Tracheal epithelial cell (primary cell): ENCODE data around the gene MYO9B. TPM values are rescaled to one million over a fixed set of nuclear protein-coding genes. Genes with fewer than 3 reads are reported as not detected.

Experiments
- total RNA-seq: library from RNA; depleted of rRNA; stranded (reverse); fragments of >200 nt; gene quantifications from 2 replicates; pipeline ENCODE4 v1.2.1, GENCODE V29; 2014

MYO9B gene
- total RNA-seq: 16.8 and 40.2 TPM in 2 replicates

GRCh38 chr19:17075035-17075863 lies at the start of gene MYO9B, which contains the start of gene HAUS8:
MYO9B (plus strand) TSS chr19:17075777; CDS start chr19:17101718, 25,941 bp downstream.
HAUS8 (minus strand) TSS chr19:17075452; CDS start chr19:17075422, 30 bp downstream.

GRCh38 chr19:17026706-17027534 lies 48.7 kb upstream of the MYO9B start, which contains the start of gene CPAMD8:
CPAMD8 (minus strand) TSS chr19:17026810; CDS start chr19:17026642, 168 bp downstream.

GRCh38 chr19:17215127-17215971 lies 139.8 kb downstream of the MYO9B start, which contains the start of gene USE1:
USE1 (plus strand) TSS chr19:17215357; CDS start chr19:17215406, 49 bp downstream.

GRCh38 chr19:17226002-17226933 lies 150.7 kb downstream of the MYO9B start, which contains the start of gene OCEL1:
OCEL1 (plus strand) TSS chr19:17226226; CDS start chr19:17226248, 22 bp downstream.

GRCh38 chr19:17245535-17245984 lies 170.0 kb downstream of the MYO9B start, which contains the start of gene NR2F6:
NR2F6 (minus strand) TSS chr19:17245919; CDS start chr19:17245220, 699 bp downstream.

Other genes starting within 250 kb of the MYO9B start
- gene SIN3B, start 246.4 kb upstream of the MYO9B start, total RNA-seq: 16.2 and 28.2 TPM in 2 replicates
- gene F2RL3, start 186.8 kb upstream of the MYO9B start, total RNA-seq: not detected in 2 replicates
- 0.96 and 1.5 TPM in 2 replicates for gene CPAMD8, start 49.0 kb upstream of the MYO9B start, total RNA-seq
- gene HAUS8, start 325 bp upstream of the MYO9B start, total RNA-seq: 1.3 and 1.7 TPM in 2 replicates
- 10.0 and 19.8 TPM in 2 replicates for gene USE1, start 139.6 kb downstream of the MYO9B start, total RNA-seq
- gene OCEL1, start 150.4 kb downstream of the MYO9B start, total RNA-seq: 1.4 and 3.0 TPM in 2 replicates
- gene NR2F6, start 170.1 kb downstream of the MYO9B start, total RNA-seq: 97.4 and 175 TPM in 2 replicates
- gene USHBP1, start 189.0 kb downstream of the MYO9B start, total RNA-seq: under 0.01 TPM in 1 of 2 replicates, not detected in the other
- 37.7 and 97.6 TPM in 2 replicates for gene BABAM1, start 191.7 kb downstream of the MYO9B start, total RNA-seq
- gene ANKLE1, start 206.1 kb downstream of the MYO9B start, total RNA-seq: under 0.01 and 0.72 TPM in 2 replicates
- gene ABHD8, start 227.6 kb downstream of the MYO9B start, total RNA-seq: 11.1 and 11.6 TPM in 2 replicates
- 46.3 and 58.0 TPM in 2 replicates for gene MRPL34, start 230.1 kb downstream of the MYO9B start, total RNA-seq
- 10.4 and 11.1 TPM in 2 replicates for gene DDA1, start 233.8 kb downstream of the MYO9B start, total RNA-seq